ENCODE data around the gene SCGB1A1.

Gene SCGB1A1

GRCh38 chr11:62409831-62410230 lies 9.0 kb upstream of the SCGB1A1 start:
- Histone ChIP-seq H3K4me3 (ENCODE audit: low read depth, low read length, poor library complexity, severe bottlenecking) (no peak overlapping the region), H3K9me3 (ENCODE audit: low read length) (no peaks in the 10 kb centered on the region), H3K27ac (ENCODE audit: low read depth, low read length, poor library complexity, severe bottlenecking) (no peak overlapping the region), H3K79me2 (ENCODE audit: insufficient read depth, low read length) (no peaks in the 10 kb centered on the region), H4K20me1 (ENCODE audit: insufficient read depth, low read length) (no peaks in the 10 kb centered on the region), H2AFZ (ENCODE audit: low read length) (no peak overlapping the region), H3K36me3 (ENCODE audit: insufficient read depth, low read length) (no peaks in the 10 kb centered on the region), H3K4me1 (ENCODE audit: insufficient read depth, low read length, severe bottlenecking) (no peaks in the 10 kb centered on the region), H3F3A (ENCODE audit: insufficient read depth, low read length) (no peaks in the 10 kb centered on the region), H3K27me3 (ENCODE audit: insufficient read depth, low read length) (peaks cover 5% of the 10 kb centered on the region; the same call in 1 of the 2 replicates), H3K9ac (ENCODE audit: low read length) (no peak overlapping the region), H3K9me2 (ENCODE audit: low read depth, low read length) (no peaks in the 10 kb centered on the region), H3K4me2 (ENCODE audit: low read length) (no peak overlapping the region)
- TF ChIP-seq CTCF (IDR thresholded peaks at IDR 0.05; ENCODE audit: low read length) (no peak), EZH2 (IDR thresholded peaks at IDR 0.05; ENCODE audit: borderline replicate concordance, low read length) (no peak)

GRCh38 chr11:62410972-62411371 lies 7.9 kb upstream of the SCGB1A1 start:
- Histone ChIP-seq H3K79me2 (ENCODE audit: insufficient read depth, low read length) (no peaks in the 10 kb centered on the region), H2AFZ (ENCODE audit: low read length) (no peak overlapping the region), H3K36me3 (ENCODE audit: insufficient read depth, low read length) (no peaks in the 10 kb centered on the region), H4K20me1 (ENCODE audit: insufficient read depth, low read length) (no peaks in the 10 kb centered on the region), H3K4me3 (ENCODE audit: low read depth, low read length, poor library complexity, severe bottlenecking) (no peak overlapping the region), H3K9ac (ENCODE audit: low read length) (no peak overlapping the region), H3K9me2 (ENCODE audit: low read depth, low read length) (no peaks in the 10 kb centered on the region), H3K9me3 (ENCODE audit: low read length) (no peaks in the 10 kb centered on the region), H3F3A (ENCODE audit: insufficient read depth, low read length) (no peaks in the 10 kb centered on the region), H3K4me1 (ENCODE audit: insufficient read depth, low read length, severe bottlenecking) (no peaks in the 10 kb centered on the region), H3K27ac (ENCODE audit: low read depth, low read length, poor library complexity, severe bottlenecking) (no peak overlapping the region), H3K27me3 (ENCODE audit: insufficient read depth, low read length) (0 out of 2 replicates have a peak, but pooled peaks cover 5% of the 10 kb centered on the region), H3K4me2 (ENCODE audit: low read length) (no peak overlapping the region)
- TF ChIP-seq CTCF (IDR thresholded peaks at IDR 0.05; ENCODE audit: low read length) (no peak), EZH2 (IDR thresholded peaks at IDR 0.05; ENCODE audit: borderline replicate concordance, low read length) (no peak)

- Histone ChIP-seq H3K27ac (ENCODE audit: low read depth, low read length, poor library complexity, severe bottlenecking) (no peak overlapping the region), H3F3A (ENCODE audit: insufficient read depth, low read length) (no peaks in the 10 kb centered on the region), H3K4me2 (ENCODE audit: low read length) (no peak overlapping the region), H3K36me3 (ENCODE audit: insufficient read depth, low read length) (no peaks in the 10 kb centered on the region), H3K9me3 (ENCODE audit: low read length) (no peaks in the 10 kb centered on the region), H2AFZ (ENCODE audit: low read length) (no peak overlapping the region), H3K9me2 (ENCODE audit: low read depth, low read length) (no peaks in the 10 kb centered on the region), H3K79me2 (ENCODE audit: insufficient read depth, low read length) (no peaks in the 10 kb centered on the region), H3K4me3 (ENCODE audit: low read depth, low read length, poor library complexity, severe bottlenecking) (no peak overlapping the region), H3K27me3 (ENCODE audit: insufficient read depth, low read length) (0 out of 2 replicates have a peak, but pooled peaks cover 6% of the 10 kb centered on the region), H3K4me1 (ENCODE audit: insufficient read depth, low read length, severe bottlenecking) (no peaks in the 10 kb centered on the region), H4K20me1 (ENCODE audit: insufficient read depth, low read length) (no peaks in the 10 kb centered on the region), H3K9ac (ENCODE audit: low read length) (no peak overlapping the region)
- no peak for TF ChIP-seq CTCF (IDR thresholded peaks at IDR 0.05; ENCODE audit: low read length)
- no peak for TF ChIP-seq EZH2 (IDR thresholded peaks at IDR 0.05; ENCODE audit: borderline replicate concordance, low read length)
Observed at GRCh38 chr11:62411524-62411923, 7.3 kb upstream of the SCGB1A1 start.
